Prostate gland (tissue), 2 donors: ENCODE results near the gene ERCC5.

ENCODE experiments used
- CTCF ChIP-seq, 4 experiments: fragments of 200-600 bp in 2 of 4; fragments of 450-650 bp in 2 of 4; sonication (generic) in 2 of 4; IDR thresholded peaks; 1 replicate in 3 of 4; 2 replicates in 1 of 4; pipeline ENCODE4 v1.5.1; 2016 to 2019; ENCODE audit warnings: antibody characterized with exemption in 4 of 4, mild to moderate bottlenecking in 2 of 4, moderate library complexity in 2 of 4
- POLR2A ChIP-seq: fragments of 450-650 bp; IDR thresholded peaks from one replicate; pipeline ENCODE4 v1.6.1; 2016; ENCODE audit warnings: antibody characterized with exemption, mild to moderate bottlenecking
- POLR2AphosphoS5 ChIP-seq: sonication (generic); formaldehyde crosslinking; IDR thresholded peaks from one replicate; pipeline ENCODE4 v1.6.1; 2017; ENCODE audit warnings: antibody characterized with exemption

DNA sequence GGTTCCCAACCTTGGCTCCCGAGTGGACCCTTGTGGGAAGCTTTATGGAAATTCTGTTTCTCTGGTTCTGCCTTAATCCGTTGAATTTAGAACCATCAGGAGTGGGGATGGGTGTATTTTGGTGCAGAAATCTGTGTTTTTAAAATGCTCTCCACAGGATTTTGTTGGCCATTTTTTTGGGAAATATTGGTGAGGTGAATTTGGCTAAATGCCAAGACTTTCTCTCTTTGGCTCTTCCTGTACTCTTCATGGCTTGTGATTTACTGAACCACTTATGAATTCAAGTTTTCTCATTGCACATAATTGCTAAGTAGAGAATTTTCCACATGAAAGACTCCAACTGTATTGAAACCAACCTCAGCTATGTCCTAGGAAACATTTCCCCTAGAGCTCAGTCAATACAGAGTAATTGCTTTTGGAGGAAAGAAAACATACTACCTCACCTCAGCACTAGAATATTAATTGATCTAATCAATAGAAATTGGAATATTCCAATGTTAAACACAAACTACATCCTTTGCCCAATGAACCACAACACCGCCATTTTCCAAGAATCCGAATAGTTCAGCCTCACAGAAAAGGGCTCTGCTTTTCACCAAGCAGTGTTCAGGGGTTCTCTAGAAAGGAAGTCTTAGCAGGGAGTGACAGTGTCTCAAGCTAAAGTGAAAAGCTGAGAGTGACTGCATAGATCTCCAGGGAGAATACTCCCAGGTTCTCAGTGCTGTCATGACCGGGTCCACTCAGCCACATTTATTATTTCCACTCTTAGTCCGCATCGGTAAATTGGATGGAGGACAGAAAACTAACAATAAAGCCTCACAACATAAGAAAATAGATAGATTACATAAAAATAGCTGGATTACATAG is 60.3 kb downstream of the ERCC5 start:
- no peak for TF ChIP-seq CTCF (IDR thresholded peaks at IDR 0.05)
- TF ChIP-seq POLR2A, result no peak
- no peak for TF ChIP-seq POLR2AphosphoS5
